ENCODE measurements around the gene EIF2AK3.
"Not testable (repeated sequence)": the region's sequence is repeated elsewhere in the genome, so short reads cannot be mapped to it uniquely, and the experiment has no call there.

Gene EIF2AK3

GRCh38 chr2:88591698-88592097 lies 35.6 kb downstream of the EIF2AK3 start:
- DNase-seq: no peak

GRCh38 chr2:88590998-88591613 lies 36.2 kb downstream of the EIF2AK3 start:
- peak in 1 of 2 experiments; percentile 69 for DNase-seq

- DNase-seq: no peak
Measured at GRCh38 chr2:88585969-88586368, 41.3 kb downstream of the EIF2AK3 start.

GRCh38 chr2:88582030-88582429 lies 45.2 kb downstream of the EIF2AK3 start:
- DNase-seq: no peak

- DNase-seq: no peak
Measured at GRCh38 chr2:88580088-88580487, 47.2 kb downstream of the EIF2AK3 start.

GRCh38 chr2:88575630-88576029 lies 51.6 kb downstream of the EIF2AK3 start:
- DNase-seq: no peak

- DNase-seq: no peak
Measured at GRCh38 chr2:88575051-88575450, 52.2 kb downstream of the EIF2AK3 start.

GRCh38 chr2:88574445-88574844 lies 52.8 kb downstream of the EIF2AK3 start:
- DNase-seq: no peak

GRCh38 chr2:88568179-88568578 lies 59.1 kb downstream of the EIF2AK3 start:
- no peak for DNase-seq

- no peak for DNase-seq
Measured at GRCh38 chr2:88564402-88564801, 62.9 kb downstream of the EIF2AK3 start.

GRCh38 chr2:88563129-88563528 lies 64.1 kb downstream of the EIF2AK3 start:
- peak in 1 of 2 experiments; percentile 11 for DNase-seq

- DNase-seq: no peak
Measured at GRCh38 chr2:88561646-88562388, 65.4 kb downstream of the EIF2AK3 start.

- no peak for DNase-seq
Measured at GRCh38 chr2:88560619-88561307, 66.5 kb downstream of the EIF2AK3 start.

- DNase-seq: no peak
Measured at GRCh38 chr2:88557290-88557689, 70.0 kb downstream of the EIF2AK3 start.

- DNase-seq: no peak
Measured at GRCh38 chr2:88556026-88556425, 71.2 kb downstream of the EIF2AK3 start.

GRCh38 chr2:88554189-88554588 lies 73.1 kb downstream of the EIF2AK3 start:
- DNase-seq: no peak

GRCh38 chr2:88549616-88550292 lies 77.5 kb downstream of the EIF2AK3 start:
- no peak for DNase-seq

GRCh38 chr2:88546291-88546690 lies 81.0 kb downstream of the EIF2AK3 start:
- not testable (repeated sequence) for DNase-seq

GRCh38 chr2:88545118-88545517 lies 82.1 kb downstream of the EIF2AK3 start:
- DNase-seq: peak; percentile 3 to 63

- no peak for DNase-seq
Measured at GRCh38 chr2:88543541-88544057, 83.7 kb downstream of the EIF2AK3 start.

GRCh38 chr2:88542668-88543067 lies 84.6 kb downstream of the EIF2AK3 start:
- no peak for DNase-seq

- no peak for DNase-seq
Measured at GRCh38 chr2:88540346-88540745, 86.9 kb downstream of the EIF2AK3 start.

- DNase-seq: no peak
Measured at GRCh38 chr2:88538362-88538917, 88.8 kb downstream of the EIF2AK3 start.
